Astrocyte of the spinal cord (primary cell): ENCODE measurements around the gene CORO2B.

Experiments
- DNase-seq: peaks from one replicate; pipeline ENCODE4 v3.0.0; 2011; ENCODE audit warnings: low read depth, low spot score
- H3K4me3 ChIP-seq: 2 replicates; pipeline ENCODE4 v1.5.1; 2011; ENCODE audit warnings: low read depth, mild to moderate bottlenecking, low read length, moderate library complexity
- in situ Hi-C: cut with HindIII; loops from 2 replicates; pipeline ENCODE4 v1.10.0; 2017; ENCODE audit warnings: low sequenced_read_pairs
- TF ChIP-seq, protein P1 (sequence below): IDR thresholded peaks from 2 replicates; pipeline ENCODE4 v1.5.1; 2012; ENCODE audit warnings: low read depth, mild to moderate bottlenecking, low read length, inconsistent platforms

The CORO2B gene

DNA sequence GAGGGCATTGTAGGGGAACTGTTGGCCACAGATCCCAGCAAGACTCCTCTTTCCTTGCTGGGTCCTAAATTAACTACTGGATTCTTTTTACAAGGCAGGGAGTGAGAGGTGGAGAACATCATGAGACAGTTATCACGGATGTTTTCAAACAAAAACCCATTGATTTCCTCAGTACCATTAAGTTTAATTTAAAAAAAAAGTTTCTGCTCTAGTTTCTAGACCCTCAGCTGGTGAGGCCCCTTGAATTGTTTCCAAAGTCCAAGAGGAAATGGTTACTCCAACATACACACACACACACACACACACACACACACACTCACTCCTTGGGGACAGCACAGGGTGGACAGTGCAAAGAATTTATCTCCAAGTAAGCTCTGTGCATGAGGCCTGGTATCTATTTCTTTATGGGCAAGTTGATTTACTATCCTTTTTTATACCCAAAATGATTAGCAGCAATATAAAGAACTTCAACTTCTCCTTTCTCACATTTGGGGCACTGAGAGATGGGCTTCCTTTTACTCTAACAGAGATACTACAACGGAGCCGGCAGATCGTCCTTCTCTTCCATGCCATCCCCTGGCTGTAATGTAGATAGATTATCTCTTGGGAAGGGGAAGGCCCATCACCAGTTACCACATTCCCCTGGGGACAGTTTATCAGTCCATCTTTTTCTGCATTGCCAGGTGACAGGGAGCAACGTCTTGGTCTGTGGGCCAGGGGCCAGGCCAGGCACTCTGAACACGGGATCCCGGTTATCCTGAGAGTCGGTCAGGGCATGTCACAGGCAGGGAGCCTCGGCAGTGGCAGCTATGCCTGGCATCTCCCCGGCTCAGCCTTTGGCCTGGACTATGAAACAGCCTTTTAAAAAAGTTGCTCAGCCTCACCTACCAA lies 54.7 kb downstream of the CORO2B start:
- in situ Hi-C loops: no loop called here
- no peak overlapping the region for H3K4me3 ChIP-seq
- TF ChIP-seq, protein P1, sequence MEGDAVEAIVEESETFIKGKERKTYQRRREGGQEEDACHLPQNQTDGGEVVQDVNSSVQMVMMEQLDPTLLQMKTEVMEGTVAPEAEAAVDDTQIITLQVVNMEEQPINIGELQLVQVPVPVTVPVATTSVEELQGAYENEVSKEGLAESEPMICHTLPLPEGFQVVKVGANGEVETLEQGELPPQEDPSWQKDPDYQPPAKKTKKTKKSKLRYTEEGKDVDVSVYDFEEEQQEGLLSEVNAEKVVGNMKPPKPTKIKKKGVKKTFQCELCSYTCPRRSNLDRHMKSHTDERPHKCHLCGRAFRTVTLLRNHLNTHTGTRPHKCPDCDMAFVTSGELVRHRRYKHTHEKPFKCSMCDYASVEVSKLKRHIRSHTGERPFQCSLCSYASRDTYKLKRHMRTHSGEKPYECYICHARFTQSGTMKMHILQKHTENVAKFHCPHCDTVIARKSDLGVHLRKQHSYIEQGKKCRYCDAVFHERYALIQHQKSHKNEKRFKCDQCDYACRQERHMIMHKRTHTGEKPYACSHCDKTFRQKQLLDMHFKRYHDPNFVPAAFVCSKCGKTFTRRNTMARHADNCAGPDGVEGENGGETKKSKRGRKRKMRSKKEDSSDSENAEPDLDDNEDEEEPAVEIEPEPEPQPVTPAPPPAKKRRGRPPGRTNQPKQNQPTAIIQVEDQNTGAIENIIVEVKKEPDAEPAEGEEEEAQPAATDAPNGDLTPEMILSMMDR: no peak
- DNase-seq: no peak

DNA sequence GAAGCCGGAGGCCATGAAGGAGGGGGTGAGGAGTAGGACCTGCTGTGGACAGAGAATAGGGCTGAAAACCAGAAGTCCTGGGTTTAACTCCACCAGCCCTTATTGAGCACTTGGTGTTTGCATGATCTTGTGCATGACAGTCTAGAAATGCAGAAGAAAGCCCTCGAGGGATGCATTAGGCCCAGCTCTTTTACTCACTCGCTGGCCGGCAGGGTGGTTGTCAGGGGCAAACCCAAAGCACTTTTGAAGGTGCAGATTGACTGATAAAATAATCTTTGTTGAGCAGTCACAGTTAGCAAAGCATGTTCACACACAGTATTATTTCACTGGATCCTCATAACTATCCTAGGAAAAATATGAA lies 55.3 kb downstream of the CORO2B start:
- no peak overlapping the region for H3K4me3 ChIP-seq
- no peak for DNase-seq
- in situ Hi-C loops: no loop called here
- TF ChIP-seq, protein P1: no peak

DNA sequence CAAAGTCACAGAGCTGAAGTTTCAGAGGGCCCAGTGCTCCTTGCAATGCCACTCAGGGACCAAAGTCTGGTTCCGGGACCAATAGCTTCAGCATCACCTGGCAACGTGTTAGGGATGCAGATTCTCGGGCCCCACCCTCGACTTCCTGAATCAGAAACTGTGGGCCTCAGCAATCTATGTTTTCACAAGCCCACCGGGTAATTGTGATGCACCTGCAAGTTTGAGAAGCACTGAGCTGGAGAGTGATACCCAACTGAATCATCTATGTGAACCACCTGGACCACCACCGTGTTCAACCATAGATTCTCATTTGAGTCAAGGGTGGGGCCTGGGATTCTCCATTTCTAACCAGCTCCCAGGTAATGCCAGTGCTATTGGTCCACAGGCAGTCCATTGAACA lies 55.7 kb downstream of the CORO2B start:
- in situ Hi-C loops: no loop called here
- TF ChIP-seq, protein P1: no peak
- DNase-seq: no peak
- no peak overlapping the region for H3K4me3 ChIP-seq

- no peak for DNase-seq
- H3K4me3 ChIP-seq: no peak overlapping the region
- in situ Hi-C loops: no loop called here
- TF ChIP-seq, protein P1: no peak
These were observed 56.3 kb downstream of the CORO2B start for GRCh38 chr15:68635141-68635540.

- TF ChIP-seq, protein P1: no peak
- no peak overlapping the region for H3K4me3 ChIP-seq
- DNase-seq: no peak
- in situ Hi-C loops: no loop called here
These were observed 57.5 kb downstream of the CORO2B start for GRCh38 chr15:68636256-68636655.

- in situ Hi-C loops: no loop called here
- no peak overlapping the region for H3K4me3 ChIP-seq
- TF ChIP-seq, protein P1: no peak
- no peak for DNase-seq
These were observed 59.1 kb downstream of the CORO2B start for GRCh38 chr15:68637767-68638404.
